ENCODE results near the gene CDKL5.

- TF ChIP-seq CTCF (conservative IDR thresholded peaks at IDR 0.05) (no peak), ZFX (IDR thresholded peaks at IDR 0.05) (no peak)
Measured at GRCh38 chrX:18457000-18457399, 31.6 kb downstream of the CDKL5 start.
